ENCODE measurements around the gene S100A9.
A peak's percentile ranks its signal among the peaks of the same experiment; 100 is the strongest.

Gene S100A9

GRCh38 chr1:153389401-153389800, 31.7 kb downstream of the S100A9 start:
- no peak for DNase-seq

- DNase-seq: no peak
These were observed 32.6 kb downstream of the S100A9 start for GRCh38 chr1:153389973-153390879.

GRCh38 chr1:153390938-153391710, 33.5 kb downstream of the S100A9 start, which contains the start of gene S100A8:
TSS of gene S100A8 (minus strand) at chr1:153391073. CDS start at chr1:153390535, 538 bp downstream.
- DNase-seq: peak in 12 of 51 donors; percentile 2 to 33 (median 9)

GRCh38 chr1:153392258-153392657, 34.6 kb downstream of the S100A9 start:
- no peak for DNase-seq

- DNase-seq: no peak
These were observed 35.2 kb downstream of the S100A9 start for GRCh38 chr1:153392822-153393221.

GRCh38 chr1:153393926-153394325, 36.3 kb downstream of the S100A9 start:
- no peak for DNase-seq

- DNase-seq: no peak
These were observed 36.7 kb downstream of the S100A9 start for GRCh38 chr1:153394391-153394790.

GRCh38 chr1:153395136-153395685, 37.6 kb downstream of the S100A9 start:
- peak in 1 of 51 donors; percentile 8 for DNase-seq

GRCh38 chr1:153395776-153396175, 38.1 kb downstream of the S100A9 start:
- DNase-seq: no peak

- no peak for DNase-seq
These were observed 38.8 kb downstream of the S100A9 start for GRCh38 chr1:153396461-153396860.

- DNase-seq: no peak
These were observed 39.6 kb downstream of the S100A9 start for GRCh38 chr1:153397051-153397923.

GRCh38 chr1:153397924-153398651, 40.4 kb downstream of the S100A9 start:
- DNase-seq: no peak

GRCh38 chr1:153399401-153400055, 41.9 kb downstream of the S100A9 start:
- DNase-seq: no peak

- DNase-seq: no peak
These were observed 42.6 kb downstream of the S100A9 start for GRCh38 chr1:153400244-153400643.

- DNase-seq: no peak
These were observed 43.8 kb downstream of the S100A9 start for GRCh38 chr1:153401461-153401860.

GRCh38 chr1:153402226-153402625, 44.6 kb downstream of the S100A9 start:
- no peak for DNase-seq

- DNase-seq: no peak
These were observed 45.9 kb downstream of the S100A9 start for GRCh38 chr1:153403421-153404085.

GRCh38 chr1:153404086-153404635, 46.5 kb downstream of the S100A9 start:
- no peak for DNase-seq

- peak in 6 of 51 donors; percentile 1 to 26 (median 3) for DNase-seq
These were observed 47.1 kb downstream of the S100A9 start for GRCh38 chr1:153404768-153405167.

All from hypothalamus (tissue), 51 donors.